Activated naive CD4-positive, alpha-beta T cell treated with anti-CD3 and anti-CD28 coated beads, Interleukin-2, amount 50 U/mL, for 24 hours (primary cell): ENCODE measurements around the gene TMEM117.

ENCODE experiments used
- H3K27ac Mint-ChIP-seq: one replicate; pipeline ENCODE4 v1.8.0; 2021; ENCODE audit warnings: mild to moderate bottlenecking, mixed read lengths
- H3K27me3 Mint-ChIP-seq: one replicate; pipeline ENCODE4 v1.8.0; 2021; ENCODE audit warnings: mixed read lengths
- H3K36me3 Mint-ChIP-seq: one replicate; pipeline ENCODE4 v1.8.0; 2021; ENCODE audit warnings: mixed read lengths
- H3K4me1 Mint-ChIP-seq: one replicate; pipeline ENCODE4 v1.8.0; 2021; ENCODE audit warnings: mixed read lengths
- H3K4me3 Mint-ChIP-seq: one replicate; pipeline ENCODE4 v1.8.0; 2021; ENCODE audit warnings: mild to moderate bottlenecking, mixed read lengths
- H3K9me3 Mint-ChIP-seq: one replicate; pipeline ENCODE4 v1.8.0; 2021; ENCODE audit warnings: mixed read lengths

The TMEM117 gene

GRCh38 chr12:44431647-44432343 is 595.9 kb downstream of the TMEM117 start:
- H3K4me3 Mint-ChIP-seq = no peak overlapping the region
- no peaks in the 10 kb centered on the region for H3K9me3 Mint-ChIP-seq
- H3K27me3 Mint-ChIP-seq = peaks cover 4% of the 10 kb centered on the region
- H3K4me1 Mint-ChIP-seq = no peaks in the 10 kb centered on the region
- no peaks in the 10 kb centered on the region for H3K36me3 Mint-ChIP-seq
- no peak overlapping the region for H3K27ac Mint-ChIP-seq

GRCh38 chr12:44433659-44434058 is 597.8 kb downstream of the TMEM117 start:
- H3K27ac Mint-ChIP-seq = no peak overlapping the region
- H3K36me3 Mint-ChIP-seq = no peaks in the 10 kb centered on the region
- H3K4me1 Mint-ChIP-seq = no peaks in the 10 kb centered on the region
- H3K9me3 Mint-ChIP-seq = no peaks in the 10 kb centered on the region
- H3K4me3 Mint-ChIP-seq = no peak overlapping the region
- H3K27me3 Mint-ChIP-seq = peaks cover 4% of the 10 kb centered on the region

GRCh38 chr12:44436756-44437155 is 600.9 kb downstream of the TMEM117 start:
- no peaks in the 10 kb centered on the region for H3K9me3 Mint-ChIP-seq
- peaks cover 4% of the 10 kb centered on the region for H3K27me3 Mint-ChIP-seq
- H3K27ac Mint-ChIP-seq = no peak overlapping the region
- H3K4me3 Mint-ChIP-seq = no peak overlapping the region
- H3K36me3 Mint-ChIP-seq = no peaks in the 10 kb centered on the region
- no peaks in the 10 kb centered on the region for H3K4me1 Mint-ChIP-seq
